DND-41 (cell line): ENCODE data around the gene RING1.

Experiments used
- ATAC-seq: fragments of 200-7000 bp; cut with Tn5 transposase; 3 replicates; pipeline ENCODE4 v1.9.1; 2021; ENCODE audit warnings: low read depth; ENCODE audit not compliant: insufficient read depth
- DNase-seq: peaks from one replicate; pipeline ENCODE4 v3.0.0-alpha.2; 2020
- H2AFZ ChIP-seq: 2 replicates; pipeline ENCODE4 v1.6.0; 2012; ENCODE audit warnings: low read depth, low read length
- H3K27ac ChIP-seq: 2 replicates; pipeline ENCODE4 v1.5.1; 2012; ENCODE audit warnings: low read length, inconsistent platforms
- H3K27me3 ChIP-seq: fragments of 200-600 bp; sonication (generic); 2 replicates; pipeline ENCODE4 v1.6.0; 2012; ENCODE audit warnings: low read length, mild to moderate bottlenecking, inconsistent platforms; ENCODE audit not compliant: insufficient read depth, poor library complexity
- H3K36me3 ChIP-seq: 2 replicates; pipeline ENCODE4 v1.5.1; 2012; ENCODE audit warnings: low read length, inconsistent platforms; ENCODE audit not compliant: insufficient read depth
- H3K4me1 ChIP-seq: 2 replicates; pipeline ENCODE4 v1.5.1; 2012; ENCODE audit warnings: mild to moderate bottlenecking, low read length; ENCODE audit not compliant: insufficient read depth
- H3K4me2 ChIP-seq: 2 replicates; pipeline ENCODE4 v1.6.0; 2012; ENCODE audit warnings: mild to moderate bottlenecking, moderate library complexity, low read length, inconsistent platforms; ENCODE audit not compliant: insufficient read depth
- H3K4me3 ChIP-seq, 2 experiments: fragments of 200-600 bp in 1 of 2; shearing (Covaris generic) in 1 of 2; 2 replicates each; pipeline ENCODE4 v1.5.1; 2012 to 2016; ENCODE audit warnings: inconsistent platforms in 2 of 2, low read length in 2 of 2, mild to moderate bottlenecking in 2 of 2, low read depth in 1 of 2, moderate library complexity in 1 of 2
- H3K79me2 ChIP-seq: 2 replicates; pipeline ENCODE4 v1.6.0; 2012; ENCODE audit warnings: low read length, inconsistent platforms; ENCODE audit not compliant: insufficient read depth
- H3K9ac ChIP-seq: 2 replicates; pipeline ENCODE4 v1.6.0; 2012; ENCODE audit warnings: low read depth, mild to moderate bottlenecking, inconsistent platforms, low read length, moderate library complexity
- H3K9me3 ChIP-seq: 2 replicates; pipeline ENCODE4 v1.5.1; 2012; ENCODE audit warnings: low read length, moderate library complexity, mild to moderate bottlenecking, inconsistent platforms; ENCODE audit not compliant: insufficient read depth, severe bottlenecking
- H4K20me1 ChIP-seq: 2 replicates; pipeline ENCODE4 v1.6.0; 2012; ENCODE audit warnings: low read length; ENCODE audit not compliant: insufficient read depth
- CTCF ChIP-seq: IDR thresholded peaks from 2 replicates; pipeline ENCODE4 v1.5.1; 2012; ENCODE audit warnings: borderline replicate concordance, low read length, moderate library complexity, mild to moderate bottlenecking; ENCODE audit not compliant: poor library complexity, severe bottlenecking; ENCODE audit errors: extremely low read depth
- EZH2 ChIP-seq: IDR thresholded peaks from 3 replicates; pipeline ENCODE4 v1.6.1; 2012; ENCODE audit warnings: borderline replicate concordance, low read depth, mild to moderate bottlenecking, moderate library complexity, low read length, inconsistent platforms; ENCODE audit not compliant: severe bottlenecking

Gene RING1

GRCh38 chr6:33243476-33243875 lies 35.2 kb downstream of the RING1 start:
- ATAC-seq (no peak), DNase-seq (no peak)
- peaks cover 8% of the 10 kb centered on the region for H3K4me1 ChIP-seq
- no peak overlapping the region for H3K9ac ChIP-seq
- no peaks in the 10 kb centered on the region for H3K79me2 ChIP-seq
- no peaks in the 10 kb centered on the region for H4K20me1 ChIP-seq
- TF ChIP-seq CTCF (no peak), EZH2 (no peak)
- no peak overlapping the region for H2AFZ ChIP-seq
- no peak overlapping the region for H3K4me2 ChIP-seq
- H3K27ac ChIP-seq: no peak overlapping the region
- peaks cover 12% of the 10 kb centered on the region for H3K27me3 ChIP-seq
- H3K4me3 ChIP-seq: no peak overlapping the region
- no peaks in the 10 kb centered on the region for H3K36me3 ChIP-seq
- H3K9me3 ChIP-seq: no peaks in the 10 kb centered on the region

- Histone ChIP-seq H3K36me3 (peaks cover 18% of the 10 kb centered on the region), H2AFZ (peak overlapping the region; percentile 85), H3K4me3 (peak overlapping the region; percentile 19 to 63; a peak in 3 of 4 replicates), H3K9me3 (no peaks in the 10 kb centered on the region), H3K9ac (peak overlapping the region; percentile 67), H3K79me2 (peaks cover 14% of the 10 kb centered on the region), H3K4me2 (peak overlapping the region; percentile 88), H3K4me1 (peaks cover 39% of the 10 kb centered on the region), H4K20me1 (no peaks in the 10 kb centered on the region), H3K27me3 (no peaks in the 10 kb centered on the region), H3K27ac (peak overlapping the region; percentile 80)
- TF ChIP-seq EZH2: no peak
- peak; percentile 93 for TF ChIP-seq CTCF
- peak; percentile 53 for ATAC-seq
- DNase-seq: peak; percentile 91
Observed at GRCh38 chr6:33247977-33248642, 39.8 kb downstream of the RING1 start.

- TF ChIP-seq EZH2 (no peak), CTCF (no peak)
- Histone ChIP-seq H2AFZ (peak overlapping the region; percentile 85), H3K27ac (peak overlapping the region; percentile 80), H3K27me3 (no peaks in the 10 kb centered on the region), H3K36me3 (peaks cover 18% of the 10 kb centered on the region), H3K4me2 (peak overlapping the region; percentile 88), H3K9ac (peak overlapping the region; percentile 67), H3K79me2 (peaks cover 14% of the 10 kb centered on the region), H4K20me1 (no peaks in the 10 kb centered on the region), H3K9me3 (no peaks in the 10 kb centered on the region), H3K4me1 (peaks cover 39% of the 10 kb centered on the region), H3K4me3 (peak overlapping the region; percentile 19 to 63; a peak in 3 of 4 replicates)
- no peak for DNase-seq
- ATAC-seq: peak; percentile 15
Observed at GRCh38 chr6:33248643-33248931, 40.3 kb downstream of the RING1 start.
